Thyroid gland (tissue), 4 donors: ENCODE measurements around the gene DOCK8.

ENCODE experiments used
- CTCF ChIP-seq, 6 experiments: fragments of 200-600 bp in 3 of 6; fragments of 450-650 bp in 3 of 6; sonication (generic) in 3 of 6; IDR thresholded peaks; one replicate each; pipeline ENCODE4 v1.5.1; 2016 to 2019; ENCODE audit warnings: antibody characterized with exemption in 6 of 6, mild to moderate bottlenecking in 2 of 6, inconsistent platforms in 1 of 6, moderate library complexity in 1 of 6
- POLR2A ChIP-seq, 2 donors: fragments of 450-650 bp; IDR thresholded peaks; one replicate each; pipeline ENCODE4 v1.6.1; 2017; ENCODE audit warnings: antibody characterized with exemption in 2 of 2, mild to moderate bottlenecking in 2 of 2, moderate library complexity in 1 of 2

GRCh38 chr9:362561-363273 is 148.1 kb downstream of the DOCK8 start:
- TF ChIP-seq CTCF (IDR thresholded peaks at IDR 0.05) (no peak), POLR2A (IDR thresholded peaks at IDR 0.05) (no peak)
